H9 (cell line): Measurements from ENCODE around the gene ZMYND8. TPM values are rescaled to one million over a fixed set of nuclear protein-coding genes. Genes with fewer than 3 reads are reported as not detected.
"Not testable (repeated sequence)": the region's sequence is repeated elsewhere in the genome, so short reads cannot be mapped to it uniquely, and the experiment has no call there.

Experiments
- DNase-seq: peaks from one replicate; pipeline ENCODE4 v3.0.0-alpha.2; 2017
- H2AFZ ChIP-seq: one replicate; pipeline ENCODE4 v1.6.1; 2013; ENCODE audit warnings: mild to moderate bottlenecking, low read length, control low read depth, moderate library complexity
- H2AK5ac ChIP-seq: 2 replicates; pipeline ENCODE4 v1.6.1; 2013; ENCODE audit warnings: low read length, control low read depth, mixed read lengths; ENCODE audit not compliant: insufficient read length
- H2BK120ac ChIP-seq: one replicate; pipeline ENCODE4 v1.6.1; 2013; ENCODE audit warnings: low read depth, mild to moderate bottlenecking, low read length, control low read depth, inconsistent platforms; ENCODE audit not compliant: poor library complexity, severe bottlenecking
- H2BK12ac ChIP-seq: 2 replicates; pipeline ENCODE4 v1.6.1; 2013; ENCODE audit warnings: low read length, control low read depth, mixed read lengths, low read depth; ENCODE audit not compliant: insufficient read length
- H2BK15ac ChIP-seq: 2 replicates; pipeline ENCODE4 v1.6.1; 2013; ENCODE audit warnings: low read depth, low read length, control low read depth
- H2BK20ac ChIP-seq: one replicate; pipeline ENCODE4 v1.6.1; 2013; ENCODE audit warnings: low read depth, mild to moderate bottlenecking, low read length, control low read depth, inconsistent platforms; ENCODE audit not compliant: poor library complexity, severe bottlenecking
- H2BK5ac ChIP-seq: 2 replicates; pipeline ENCODE4 v1.6.1; 2013; ENCODE audit warnings: low read length, control low read depth, mixed read lengths; ENCODE audit not compliant: insufficient read length
- H3K14ac ChIP-seq: 2 replicates; pipeline ENCODE4 v1.6.1; 2013; ENCODE audit warnings: low read length, control low read depth; ENCODE audit not compliant: insufficient read depth
- H3K18ac ChIP-seq: 2 replicates; pipeline ENCODE4 v1.6.1; 2013; ENCODE audit warnings: low read depth, mild to moderate bottlenecking, mixed read lengths, low read length, control low read depth; ENCODE audit not compliant: insufficient read length
- H3K23ac ChIP-seq: 2 replicates; pipeline ENCODE4 v1.6.1; 2013; ENCODE audit warnings: low read length, control low read depth, mixed read lengths, low read depth; ENCODE audit not compliant: insufficient read length
- H3K23me2 ChIP-seq: 2 replicates; pipeline ENCODE4 v1.6.1; 2013; ENCODE audit warnings: low read depth, mild to moderate bottlenecking, mixed read lengths, low read length, control low read depth; ENCODE audit not compliant: insufficient read length, poor library complexity, severe bottlenecking
- H3K27ac ChIP-seq: 2 replicates; pipeline ENCODE4 v1.5.1; 2013; ENCODE audit warnings: low read length, control low read depth, mixed read lengths, low read depth; ENCODE audit not compliant: insufficient read length
- H3K27me3 ChIP-seq: 2 replicates; pipeline ENCODE4 v1.6.1; 2013; ENCODE audit warnings: low read length, control low read depth, inconsistent platforms; ENCODE audit not compliant: insufficient read depth
- H3K4ac ChIP-seq: 2 replicates; pipeline ENCODE4 v1.6.1; 2013; ENCODE audit warnings: low read depth, mild to moderate bottlenecking, control low read depth, inconsistent platforms, low read length, moderate library complexity
- H3K4me1 ChIP-seq: 2 replicates; pipeline ENCODE4 v1.6.1; 2013; ENCODE audit warnings: low read length, control low read depth, inconsistent platforms; ENCODE audit not compliant: insufficient read depth
- H3K4me2 ChIP-seq: 2 replicates; pipeline ENCODE4 v1.6.1; 2013; ENCODE audit warnings: low read length, control low read depth, mixed read lengths; ENCODE audit not compliant: insufficient read length, insufficient read depth
- H3K56ac ChIP-seq: 2 replicates; pipeline ENCODE4 v1.6.1; 2013; ENCODE audit warnings: low read depth, mild to moderate bottlenecking, mixed read lengths, low read length, control low read depth; ENCODE audit not compliant: insufficient read length
- H3K79me1 ChIP-seq: 2 replicates; pipeline ENCODE4 v1.6.1; 2013; ENCODE audit warnings: low read depth, mild to moderate bottlenecking, moderate library complexity, low read length, control low read depth, inconsistent platforms; ENCODE audit not compliant: insufficient read depth, poor library complexity, severe bottlenecking
- H3K79me2 ChIP-seq: 2 replicates; pipeline ENCODE4 v1.6.1; 2013; ENCODE audit warnings: low read length, control low read depth, inconsistent platforms; ENCODE audit not compliant: insufficient read depth
- H3K9ac ChIP-seq: 2 replicates; pipeline ENCODE4 v1.6.1; 2013; ENCODE audit warnings: low read length, control low read depth, mixed read lengths; ENCODE audit not compliant: insufficient read length; ENCODE audit errors: extremely low read depth
- H3K9me3 ChIP-seq: one replicate; pipeline ENCODE4 v1.6.1; 2013; ENCODE audit warnings: low read depth, low read length, inconsistent platforms; ENCODE audit not compliant: control insufficient read depth
- H3T11ph ChIP-seq: one replicate; pipeline ENCODE4 v1.6.1; 2013; ENCODE audit warnings: mild to moderate bottlenecking, low read length, control low read depth, inconsistent platforms
- H4K20me1 ChIP-seq: one replicate; pipeline ENCODE4 v1.6.1; 2013; ENCODE audit not compliant: control insufficient read depth, insufficient read length, insufficient read depth
- H4K5ac ChIP-seq: 2 replicates; pipeline ENCODE4 v1.6.1; 2013; ENCODE audit warnings: low read depth, mild to moderate bottlenecking, mixed read lengths, low read length, control low read depth; ENCODE audit not compliant: insufficient read length
- H4K8ac ChIP-seq: replicated peaks from 2 replicates; pipeline ENCODE4 v1.6.1; 2013; ENCODE audit warnings: low read length, control low read depth, mixed read lengths, low read depth; ENCODE audit not compliant: insufficient read length
- H4K91ac ChIP-seq: 2 replicates; pipeline ENCODE4 v1.6.1; 2013; ENCODE audit warnings: low read depth, mild to moderate bottlenecking, moderate library complexity, mixed read lengths, low read length, control low read depth; ENCODE audit not compliant: insufficient read length
- H3K27ac Mint-ChIP-seq, 3 experiments: 2 replicates in 2 of 3; 3 replicates in 1 of 3; pipeline ENCODE4 v1.8.0; 2020 to 2021; ENCODE audit warnings: mixed read lengths in 3 of 3, mild to moderate bottlenecking in 1 of 3, moderate library complexity in 1 of 3
- H3K27me3 Mint-ChIP-seq: 2 replicates; pipeline ENCODE4 v1.8.0; 2021; ENCODE audit warnings: low read depth, mild to moderate bottlenecking, moderate library complexity, mixed read lengths
- H3K36me3 Mint-ChIP-seq, 3 experiments: 2 replicates in 2 of 3; 3 replicates in 1 of 3; pipeline ENCODE4 v1.8.0; 2020 to 2021; ENCODE audit warnings: low read depth in 3 of 3, mixed read lengths in 3 of 3; ENCODE audit not compliant: insufficient read depth in 1 of 3
- H3K4me1 Mint-ChIP-seq, 2 experiments: 2 replicates each; pipeline ENCODE4 v1.8.0; 2020; ENCODE audit warnings: mixed read lengths in 2 of 2
- H3K4me3 Mint-ChIP-seq, 2 experiments: 2 replicates in 1 of 2; 3 replicates in 1 of 2; pipeline ENCODE4 v1.8.0; 2020 to 2021; ENCODE audit warnings: mild to moderate bottlenecking in 2 of 2, mixed read lengths in 2 of 2, moderate library complexity in 1 of 2
- H3K9me3 Mint-ChIP-seq, 2 experiments: 2 replicates in 1 of 2; 3 replicates in 1 of 2; pipeline ENCODE4 v1.8.0; 2020; ENCODE audit warnings: mild to moderate bottlenecking in 2 of 2, mixed read lengths in 2 of 2, moderate library complexity in 1 of 2
- WGBS: extraction: QIAGEN DNeasy Blood & Tissue Kit; methylation state at CpG from one replicate; pipeline ENCODE4 v1.1.7; 2013; ENCODE audit warnings: missing lambda C conversion rate, low lambda C conversion rate, mixed read lengths; ENCODE audit not compliant: insufficient read length; ENCODE audit errors: extremely low coverage; 5-methylcytosine and 5-hydroxymethylcytosine counted together
- total RNA-seq: library from RNA; stranded (reverse); gene quantifications from 2 replicates; pipeline ENCODE4 v1.2.1, GENCODE V29; 2021
- TF ChIP-seq, protein P1 (sequence below): fragments of 200-600 bp; sonication (generic); conservative IDR thresholded peaks from 3 replicates; pipeline ENCODE4 v1.8.0; 2021; ENCODE audit warnings: antibody characterized with exemption, mild to moderate bottlenecking

Gene ZMYND8
- total RNA-seq, 1 experiment from 2014 or later: 158 TPM

DNA sequence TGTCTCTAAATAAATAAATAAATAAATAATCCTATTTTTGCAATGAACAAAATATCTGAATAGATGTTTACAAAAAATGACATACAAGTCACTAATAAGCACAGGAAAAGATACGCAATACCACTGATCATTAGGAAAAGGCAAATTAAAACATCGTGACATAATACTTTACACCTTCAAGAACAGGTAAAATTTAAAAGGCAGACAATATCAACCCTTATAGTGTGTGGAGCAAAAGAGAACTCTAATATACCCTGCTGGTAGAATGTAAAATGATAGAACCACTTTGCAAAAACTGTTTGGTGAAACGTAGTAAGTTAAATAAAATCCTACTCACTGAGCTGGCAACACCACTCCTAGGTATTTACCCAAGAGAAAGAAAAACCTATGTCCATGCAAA, 67.4 kb downstream of the ZMYND8 start:
- Histone ChIP-seq H3K14ac (no peak overlapping the region), H2AK5ac (no peak overlapping the region), H2BK15ac (no peak overlapping the region), H3K23me2 (no peaks in the 10 kb centered on the region), H3K4me1 (no peaks in the 10 kb centered on the region), H2BK20ac (no peak overlapping the region), H3K18ac (no peak overlapping the region), H3K23ac (no peak overlapping the region), H3K4me2 (no peak overlapping the region), H3T11ph (no peak overlapping the region), H2BK120ac (no peak overlapping the region), H3K27ac (no peak overlapping the region), H4K20me1 (no peaks in the 10 kb centered on the region), H3K27me3 (no peaks in the 10 kb centered on the region), H2BK5ac (no peak overlapping the region), H4K91ac (no peak overlapping the region), H3K79me1 (no peaks in the 10 kb centered on the region), H3K9ac (no peak overlapping the region), H2AFZ (no peak overlapping the region), H3K79me2 (no peaks in the 10 kb centered on the region), H3K56ac (no peak overlapping the region), H4K8ac (no peak overlapping the region), H3K4ac (no peak overlapping the region), H3K9me3 (no peaks in the 10 kb centered on the region), H4K5ac (no peak overlapping the region), H2BK12ac (no peak overlapping the region)
- peak overlapping the region in 1 of 3 experiments; percentile 77; a peak in 3 of 7 replicates for H3K27ac Mint-ChIP-seq
- peaks cover 60 to 91% (median 90%) of the 10 kb centered on the region in 3 experiments; a peak in 6 of 7 replicates for H3K36me3 Mint-ChIP-seq
- WGBS: no CpG with 5 or more reads among the region's 3 CpGs
- no peak for DNase-seq
- H3K9me3 Mint-ChIP-seq: no peaks in the 10 kb centered on the region
- no peak overlapping the region for H3K4me3 Mint-ChIP-seq
- TF ChIP-seq, protein P1, sequence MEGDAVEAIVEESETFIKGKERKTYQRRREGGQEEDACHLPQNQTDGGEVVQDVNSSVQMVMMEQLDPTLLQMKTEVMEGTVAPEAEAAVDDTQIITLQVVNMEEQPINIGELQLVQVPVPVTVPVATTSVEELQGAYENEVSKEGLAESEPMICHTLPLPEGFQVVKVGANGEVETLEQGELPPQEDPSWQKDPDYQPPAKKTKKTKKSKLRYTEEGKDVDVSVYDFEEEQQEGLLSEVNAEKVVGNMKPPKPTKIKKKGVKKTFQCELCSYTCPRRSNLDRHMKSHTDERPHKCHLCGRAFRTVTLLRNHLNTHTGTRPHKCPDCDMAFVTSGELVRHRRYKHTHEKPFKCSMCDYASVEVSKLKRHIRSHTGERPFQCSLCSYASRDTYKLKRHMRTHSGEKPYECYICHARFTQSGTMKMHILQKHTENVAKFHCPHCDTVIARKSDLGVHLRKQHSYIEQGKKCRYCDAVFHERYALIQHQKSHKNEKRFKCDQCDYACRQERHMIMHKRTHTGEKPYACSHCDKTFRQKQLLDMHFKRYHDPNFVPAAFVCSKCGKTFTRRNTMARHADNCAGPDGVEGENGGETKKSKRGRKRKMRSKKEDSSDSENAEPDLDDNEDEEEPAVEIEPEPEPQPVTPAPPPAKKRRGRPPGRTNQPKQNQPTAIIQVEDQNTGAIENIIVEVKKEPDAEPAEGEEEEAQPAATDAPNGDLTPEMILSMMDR: no peak
- peaks cover 8% of the 10 kb centered on the region in 2 experiments; a peak in 3 of 4 replicates for H3K4me1 Mint-ChIP-seq
- no peaks in the 10 kb centered on the region for H3K27me3 Mint-ChIP-seq

DNA sequence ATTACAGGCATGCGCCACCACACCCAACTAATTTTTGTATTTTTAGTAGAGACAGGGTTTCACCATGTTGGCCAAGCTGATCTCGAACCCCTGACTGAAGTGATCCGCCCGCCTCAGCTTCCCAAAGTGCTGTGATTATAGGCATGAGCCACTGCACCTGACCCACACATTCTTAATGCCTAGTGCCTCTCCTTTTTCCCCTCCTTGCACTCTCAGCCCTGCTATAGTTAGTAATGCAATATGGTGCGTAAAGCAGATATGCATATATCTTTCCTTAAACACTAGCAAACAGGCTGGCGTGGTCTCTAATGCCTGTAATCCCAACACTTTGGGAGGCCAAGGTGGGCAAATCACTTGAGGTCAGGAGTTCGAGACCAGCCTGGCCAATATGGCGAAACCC, 68.0 kb downstream of the ZMYND8 start:
- H3K27me3 Mint-ChIP-seq, H3K23me2 ChIP-seq, H3K4me1 Mint-ChIP-seq, H3K9ac ChIP-seq, H2AFZ ChIP-seq, H3K56ac ChIP-seq, H3K4me3 Mint-ChIP-seq, H3K27ac ChIP-seq, DNase-seq, H3K9me3 ChIP-seq, H2BK12ac ChIP-seq, H3T11ph ChIP-seq, H3K27me3 ChIP-seq, H3K4ac ChIP-seq, H4K91ac ChIP-seq, H4K5ac ChIP-seq, H2BK5ac ChIP-seq, H2BK15ac ChIP-seq, H4K8ac ChIP-seq, H3K4me1 ChIP-seq, H3K9me3 Mint-ChIP-seq, H2AK5ac ChIP-seq, H2BK120ac ChIP-seq, H3K18ac ChIP-seq, H3K4me2 ChIP-seq, H2BK20ac ChIP-seq, H3K79me2 ChIP-seq, H3K14ac ChIP-seq, H4K20me1 ChIP-seq, H3K79me1 ChIP-seq, H3K23ac ChIP-seq: not testable (repeated sequence)
- Mint-ChIP-seq H3K36me3 (peaks cover 60 to 91% (median 90%) of the 10 kb centered on the region in 3 experiments; a peak in 6 of 7 replicates), H3K27ac (peak overlapping the region in 1 of 3 experiments; percentile 91; a peak in 3 of 7 replicates)
- no CpG with 5 or more reads among the region's 8 CpGs for WGBS
